ENCODE measurements around the gene OR7G2. TPM values are rescaled to one million over a fixed set of nuclear protein-coding genes. Genes with fewer than 3 reads are reported as not detected.
"Not testable (repeated sequence)": the region's sequence is repeated elsewhere in the genome, so short reads cannot be mapped to it uniquely, and the experiment has no call there.

The OR7G2 gene
- total RNA-seq, 4 donors from 2014 or later: not detected

DNA sequence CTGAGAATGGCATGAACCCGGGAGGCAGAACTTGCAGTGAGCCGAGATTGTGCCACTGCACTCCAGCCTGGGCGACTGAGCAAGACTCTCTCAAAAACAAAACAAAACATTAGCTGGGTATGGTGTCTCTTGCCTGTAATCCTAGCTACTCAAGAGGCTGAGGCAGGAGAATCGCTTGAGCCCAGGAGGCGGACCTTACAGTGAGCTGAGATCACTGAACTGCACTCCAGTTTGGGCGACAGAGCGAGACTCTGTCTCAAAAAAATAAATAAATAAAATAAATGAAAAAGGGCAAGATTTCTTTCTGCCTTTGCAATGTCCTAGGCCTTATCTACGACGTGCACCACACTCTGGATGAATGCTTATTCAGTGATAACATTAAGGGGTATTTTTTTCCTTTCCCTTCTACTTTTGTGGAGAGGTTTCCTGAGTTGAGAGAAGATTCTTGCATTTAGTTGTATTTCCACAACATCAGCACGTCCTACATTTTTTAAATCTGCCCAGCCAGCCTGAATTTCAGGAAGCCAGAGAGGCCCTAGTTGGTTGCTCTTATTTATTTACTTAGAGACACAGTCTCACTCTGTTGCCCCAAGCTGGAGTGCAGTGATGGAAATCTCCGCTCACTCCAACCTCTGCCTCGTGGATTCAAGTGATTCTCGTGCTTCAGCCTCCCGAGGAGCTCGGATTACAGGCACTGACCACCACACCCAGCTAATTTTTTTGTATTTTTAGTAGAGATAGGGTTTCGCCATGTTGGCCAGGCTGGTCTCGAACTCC is 46.5 kb downstream of the OR7G2 start:
- WGBS, 2 donors: 69 to 78% methylated on average over 17 of the region's 17 CpGs
- DNase-seq (ENCODE audit: low spot score in 2 of 2): no peak
- intact Hi-C loops (cut with DNase I; ENCODE audit: low total_unique reads): no loop called here
- TF ChIP-seq POLR2A (IDR thresholded peaks at IDR 0.05): no peak
- TF ChIP-seq, protein P1, sequence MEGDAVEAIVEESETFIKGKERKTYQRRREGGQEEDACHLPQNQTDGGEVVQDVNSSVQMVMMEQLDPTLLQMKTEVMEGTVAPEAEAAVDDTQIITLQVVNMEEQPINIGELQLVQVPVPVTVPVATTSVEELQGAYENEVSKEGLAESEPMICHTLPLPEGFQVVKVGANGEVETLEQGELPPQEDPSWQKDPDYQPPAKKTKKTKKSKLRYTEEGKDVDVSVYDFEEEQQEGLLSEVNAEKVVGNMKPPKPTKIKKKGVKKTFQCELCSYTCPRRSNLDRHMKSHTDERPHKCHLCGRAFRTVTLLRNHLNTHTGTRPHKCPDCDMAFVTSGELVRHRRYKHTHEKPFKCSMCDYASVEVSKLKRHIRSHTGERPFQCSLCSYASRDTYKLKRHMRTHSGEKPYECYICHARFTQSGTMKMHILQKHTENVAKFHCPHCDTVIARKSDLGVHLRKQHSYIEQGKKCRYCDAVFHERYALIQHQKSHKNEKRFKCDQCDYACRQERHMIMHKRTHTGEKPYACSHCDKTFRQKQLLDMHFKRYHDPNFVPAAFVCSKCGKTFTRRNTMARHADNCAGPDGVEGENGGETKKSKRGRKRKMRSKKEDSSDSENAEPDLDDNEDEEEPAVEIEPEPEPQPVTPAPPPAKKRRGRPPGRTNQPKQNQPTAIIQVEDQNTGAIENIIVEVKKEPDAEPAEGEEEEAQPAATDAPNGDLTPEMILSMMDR (IDR thresholded peaks at IDR 0.05): no peak
- H3K4me3 ChIP-seq (ENCODE audit: low read depth, poor library complexity, severe bottlenecking): no peak overlapping the region

DNA sequence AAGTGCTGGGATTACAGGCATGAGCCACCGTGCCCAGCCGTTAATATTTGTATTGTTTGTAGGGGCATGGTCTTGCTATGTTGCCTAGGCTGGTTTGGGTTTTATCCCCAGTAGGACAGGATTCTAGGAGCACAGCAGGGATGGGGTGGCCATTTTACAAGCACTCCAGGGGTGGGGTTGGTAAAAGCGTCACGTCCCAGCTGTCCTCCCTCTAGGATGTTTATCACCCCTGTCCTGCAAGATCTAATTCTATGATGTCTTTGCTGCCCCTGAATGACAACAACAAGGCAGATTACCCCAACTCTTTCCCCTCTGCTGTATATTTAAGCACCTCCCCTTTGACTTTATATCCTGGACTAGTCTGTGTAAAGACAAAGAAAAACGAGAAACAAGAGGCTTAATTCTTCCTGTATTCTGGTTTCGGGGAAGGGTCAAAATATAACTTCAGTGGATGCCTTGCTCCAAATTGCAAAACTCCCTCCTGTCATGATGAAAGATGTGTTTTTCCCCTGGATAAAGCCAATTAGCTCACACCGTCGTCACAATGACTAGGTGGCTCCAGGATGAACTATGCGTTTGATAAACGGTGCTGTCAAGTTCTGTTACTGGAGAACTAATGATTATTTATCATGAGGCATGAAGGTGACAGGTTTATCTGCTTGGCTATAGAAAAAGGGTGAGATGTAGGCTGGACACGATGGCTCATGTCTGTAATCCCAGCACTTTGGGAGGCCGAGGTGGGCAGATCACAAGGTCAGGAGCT is 48.2 kb downstream of the OR7G2 start:
- 52 to 57% methylated on average over 12 of the region's 12 CpGs for WGBS, 2 donors

DNA sequence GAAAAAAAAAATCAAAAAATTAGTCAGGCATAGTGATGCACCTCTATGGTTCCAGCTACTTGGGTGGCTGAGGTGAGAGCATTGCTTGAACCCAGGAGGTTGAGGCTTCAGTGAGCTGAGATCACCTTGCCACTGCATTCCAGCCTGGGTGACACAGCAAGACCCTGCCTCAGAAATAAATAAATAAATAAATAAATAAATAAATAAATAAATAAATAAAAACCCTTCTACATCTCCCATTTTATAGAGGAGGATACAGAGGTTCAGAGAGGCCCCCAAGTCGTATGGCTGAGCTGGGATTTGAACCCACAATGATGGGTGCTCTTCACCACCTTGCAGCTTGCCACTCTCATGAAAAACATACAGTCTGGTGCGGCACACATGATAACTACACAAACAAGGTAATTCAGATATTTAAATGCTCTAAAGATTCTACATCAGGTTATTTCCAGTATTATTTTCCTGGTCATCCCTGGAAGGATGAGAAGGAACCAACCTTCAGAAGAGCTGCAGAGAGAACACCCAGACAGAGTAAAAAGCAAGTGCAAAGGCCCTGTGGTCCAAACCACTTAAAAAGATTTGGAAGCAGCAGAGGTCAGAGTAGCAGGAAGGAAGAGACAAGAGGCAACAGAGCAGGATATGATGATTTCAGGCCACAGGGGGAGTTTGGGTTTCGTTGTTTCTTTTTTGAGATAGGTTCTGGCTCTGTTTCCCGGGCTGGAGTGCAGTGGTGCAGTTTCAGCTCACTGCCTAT is 49.6 kb downstream of the OR7G2 start:
- intact Hi-C loops (cut with DNase I; ENCODE audit: low total_unique reads): loop anchor here (5.0 kb wide), 1 partner anchor 490 kb away; no protein-coding TSS in a partner anchor
- no peak overlapping the region for H3K4me3 ChIP-seq (ENCODE audit: low read depth, poor library complexity, severe bottlenecking)
- DNase-seq (ENCODE audit: low spot score in 2 of 2): no peak
- WGBS, 2 donors: 72 to 73% methylated on average over 4 of the region's 4 CpGs
- TF ChIP-seq POLR2A (IDR thresholded peaks at IDR 0.05): no peak
- TF ChIP-seq, protein P1 (IDR thresholded peaks at IDR 0.05): no peak

More for the DNA sequence above, 48.2 kb downstream of the OR7G2 start:
- H3K4me3 ChIP-seq (ENCODE audit: low read depth, poor library complexity, severe bottlenecking): no peak overlapping the region
- TF ChIP-seq, protein P1 (IDR thresholded peaks at IDR 0.05): no peak
- TF ChIP-seq POLR2A (IDR thresholded peaks at IDR 0.05): no peak
- DNase-seq (ENCODE audit: low spot score in 2 of 2): no peak
- intact Hi-C loops (cut with DNase I; ENCODE audit: low total_unique reads): loop anchor here (5.0 kb wide), 1 partner anchor 488 kb away; no protein-coding TSS in a partner anchor

DNA sequence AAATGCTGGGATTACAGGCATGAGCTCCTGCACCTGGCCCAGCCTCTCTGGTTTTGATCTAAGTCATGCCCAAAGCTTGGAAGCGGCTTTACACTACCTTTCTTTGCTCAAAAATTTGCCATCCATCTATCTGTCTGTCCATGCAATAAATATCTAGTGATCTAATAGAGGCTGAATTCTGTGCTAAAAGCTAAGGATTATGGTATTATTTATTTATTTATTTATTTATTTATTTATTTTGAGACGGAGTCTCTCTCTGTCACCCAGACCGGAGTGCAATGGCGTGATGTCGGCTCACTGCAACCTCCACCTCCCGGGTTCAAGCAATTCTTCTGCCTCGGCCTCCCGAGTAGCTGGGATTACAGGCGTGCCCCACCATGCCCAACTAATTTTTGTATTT is 51.1 kb downstream of the OR7G2 start:
- 91 to 94% methylated on average over 9 of the region's 9 CpGs for WGBS, 2 donors
- not testable (repeated sequence) for H3K4me3 ChIP-seq (ENCODE audit: low read depth, poor library complexity, severe bottlenecking); DNase-seq (ENCODE audit: low spot score in 2 of 2)
- intact Hi-C loops (cut with DNase I; ENCODE audit: low total_unique reads): loop anchor here (5.0 kb wide), 1 partner anchor 491 kb away; no protein-coding TSS in a partner anchor

GRCh38 chr19:9054765-9055164 is 52.5 kb downstream of the OR7G2 start:
- H3K4me3 ChIP-seq (ENCODE audit: low read depth, poor library complexity, severe bottlenecking): no peak overlapping the region
- TF ChIP-seq, protein P1 (IDR thresholded peaks at IDR 0.05): no peak
- TF ChIP-seq POLR2A (IDR thresholded peaks at IDR 0.05): no peak
- 19 to 23% methylated on average over 8 of the region's 8 CpGs for WGBS, 2 donors
- DNase-seq (ENCODE audit: low spot score in 2 of 2): peak in 1 of 2 donors; percentile 17
- intact Hi-C loops (cut with DNase I; ENCODE audit: low total_unique reads): loop anchor here (5.0 kb wide), 1 partner anchor 493 kb away; no protein-coding TSS in a partner anchor
